ENCODE data around the gene ERN2.

DNA sequence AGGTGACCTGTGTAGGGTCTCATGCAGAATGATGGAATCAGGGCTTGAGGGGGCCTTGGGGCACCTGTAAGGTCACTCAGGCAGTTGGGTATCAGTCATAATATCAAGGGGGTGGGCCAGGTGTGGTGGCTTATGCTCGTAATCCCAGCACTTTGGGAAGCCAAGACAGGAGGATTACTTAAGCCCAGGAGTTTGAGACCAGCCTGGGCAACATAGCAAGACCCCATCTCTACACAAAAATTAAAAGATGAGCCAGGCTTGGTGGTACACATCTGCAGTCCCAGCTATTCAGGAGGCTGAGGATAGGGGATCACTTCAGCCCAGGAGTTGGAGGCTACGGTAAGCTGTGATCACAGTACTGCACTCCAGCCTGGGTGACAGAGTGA is 7.5 kb downstream of the ERN2 start:
- no peak for TF ChIP-seq CTCF (conservative IDR thresholded peaks at IDR 0.05 in 1 of 2, IDR thresholded peaks at IDR 0.05 in 1 of 2; ENCODE audit: low read depth in 1 of 2, low read length in 2 of 2)
- no peak for TF ChIP-seq EZH2 (IDR thresholded peaks at IDR 0.05; ENCODE audit: low read length, missing control alignments)

Data from fibroblast of lung (primary cell).